A549 (cell line): ENCODE measurements around the gene GRK5.

Source experiments
- HOXA7 ChIP-seq: fragments of 250-450 bp; sonication (Bioruptor Pico); IDR thresholded peaks from 2 replicates; pipeline ENCODE4 v1.5.0; 2020; ENCODE audit warnings: mild to moderate bottlenecking, moderate library complexity
- POLR2A ChIP-seq: IDR thresholded peaks from 2 replicates; pipeline ENCODE4 v1.6.1; 2012; ENCODE audit warnings: mild to moderate bottlenecking, low read length

GRCh38 chr10:119410361-119411116 is 203.2 kb downstream of the GRK5 start:
- TF ChIP-seq HOXA7 (CRISPR knock-in tag) (no peak), POLR2A (no peak)
